HepG2 (cell line): Measurements from ENCODE around the gene CDSN. TPM values are rescaled to one million over a fixed set of nuclear protein-coding genes. Genes with fewer than 3 reads are reported as not detected.
A peak's percentile ranks its signal among the peaks of the same experiment; 100 is the strongest.

Experiments
- ATAC-seq: fragments of 200-7000 bp; cut with Tn5 transposase; 3 replicates; pipeline ENCODE4 v1.9.1; 2020; ENCODE audit warnings: mild to moderate bottlenecking, moderate library complexity
- BruUV-seq: library from RNA; stranded (reverse); fragments of 400-500 nt; replicated peaks from 2 replicates; lab custom pipeline; 2021; lab: Mats Ljungman, UMichigan
- CTCF ChIA-PET: fragments of 300-600 bp; formaldehyde crosslinking; extraction: SDS; loops from one replicate; lab custom pipeline; 2021; ENCODE audit warnings: low total read pairs, inconsistent platforms, low intra/inter-chr PET ratio; lab: Yijun Ruan, JAX
- POLR2A ChIA-PET: fragments of 350-600 bp; sonication (Branson Sonifier 250); formaldehyde crosslinking; loops from one replicate; lab custom pipeline; 2020; ENCODE audit warnings: antibody characterized with exemption, inconsistent platforms; lab: Yijun Ruan, JAX
- DNase-seq: peaks from one replicate; pipeline ENCODE4 v3.0.0-alpha.2; 2015; ENCODE audit warnings: low spot score
- FAIRE-seq: peaks from 3 replicates; lab custom pipeline; 2011; peaks lifted over from hg19 to GRCh38; lab: Jason Lieb, UNC
- H2AFZ ChIP-seq: one replicate; pipeline ENCODE4 v1.6.1; 2011; ENCODE audit warnings: low read length, inconsistent platforms
- H3K27ac ChIP-seq: fragments of 300-600 bp; 3 replicates; pipeline ENCODE4 v1.8.0; 2011; ENCODE audit warnings: mixed run types, mild to moderate bottlenecking, mixed read lengths, low read length, inconsistent platforms; ENCODE audit not compliant: insufficient read depth; ENCODE audit errors: extremely low read length
- H3K27me3 ChIP-seq, 2 experiments: fragments of 200-600 bp in 1 of 2; 2 replicates in 1 of 2; 3 replicates in 1 of 2; pipeline versions ENCODE4 v1.6.0 to v1.8.0; 2011; ENCODE audit warnings: low read length in 2 of 2, mild to moderate bottlenecking in 2 of 2, moderate library complexity in 2 of 2, inconsistent platforms in 1 of 2; ENCODE audit not compliant: insufficient read depth in 2 of 2, control insufficient read depth in 1 of 2
- H3K36me3 ChIP-seq, 2 experiments: fragments of 200-600 bp in 1 of 2; replicated peaks in 1 of 2; 2 replicates in 1 of 2; 3 replicates in 1 of 2; pipeline versions ENCODE4 v1.5.1 to v1.8.0; 2011; ENCODE audit warnings: low read length in 2 of 2, inconsistent platforms in 1 of 2; ENCODE audit not compliant: insufficient read depth in 2 of 2, control insufficient read depth in 1 of 2
- H3K4me1 ChIP-seq: 2 replicates; pipeline ENCODE4 v1.5.1; 2012; ENCODE audit warnings: low read length, inconsistent platforms; ENCODE audit not compliant: insufficient read depth
- H3K4me2 ChIP-seq: 2 replicates; pipeline ENCODE4 v1.6.0; 2011; ENCODE audit warnings: low read depth, low read length, inconsistent platforms
- H3K4me3 ChIP-seq, 3 experiments: fragments of 200-600 bp in 1 of 3; sonication (generic), shearing (Covaris generic) in 1 of 3; replicated peaks in 1 of 3; 2 replicates each; pipeline ENCODE4 v1.5.1; 2011 to 2016; ENCODE audit warnings: low read length in 3 of 3, inconsistent platforms in 2 of 3, low read depth in 2 of 3, mild to moderate bottlenecking in 2 of 3, control low read depth in 1 of 3, mixed read lengths in 1 of 3; ENCODE audit not compliant: insufficient read depth in 1 of 3
- H3K79me2 ChIP-seq: one replicate; pipeline ENCODE4 v1.6.1; 2011; ENCODE audit warnings: low read length, inconsistent platforms; ENCODE audit not compliant: insufficient read depth
- H3K9ac ChIP-seq: 2 replicates; pipeline ENCODE4 v1.6.0; 2011; ENCODE audit warnings: mild to moderate bottlenecking, low read depth, low read length, inconsistent platforms; ENCODE audit not compliant: insufficient read depth
- H3K9me3 ChIP-seq: 2 replicates; pipeline ENCODE4 v1.5.1; 2012; ENCODE audit warnings: mild to moderate bottlenecking, low read length
- H4K20me1 ChIP-seq: 2 replicates; pipeline ENCODE4 v1.6.0; 2011; ENCODE audit warnings: inconsistent platforms, mild to moderate bottlenecking, low read length, moderate library complexity; ENCODE audit not compliant: insufficient read depth
- CCDC6 ChIP-seq: sonication (generic); formaldehyde crosslinking; IDR thresholded peaks from 2 replicates; pipeline ENCODE4 v1.8.1; 2022; ENCODE audit warnings: mild to moderate bottlenecking, missing genetic modification reagents, moderate library complexity
- CENPX ChIP-seq: sonication (generic); formaldehyde crosslinking; IDR thresholded peaks from 2 replicates; pipeline ENCODE4 v1.9.0; 2021; ENCODE audit warnings: mild to moderate bottlenecking, missing genetic modification reagents, moderate library complexity
- FOXM1 ChIP-seq: sonication (generic); formaldehyde crosslinking; IDR thresholded peaks from 2 replicates; pipeline ENCODE4 v1.5.0; 2020; ENCODE audit warnings: missing genetic modification reagents
- GFI1 ChIP-seq: sonication (generic); formaldehyde crosslinking; IDR thresholded peaks from 2 replicates; pipeline ENCODE4 v1.5.0; 2020; ENCODE audit warnings: missing genetic modification reagents, mild to moderate bottlenecking, borderline replicate concordance
- JUND ChIP-seq: sonication (generic); formaldehyde crosslinking; IDR thresholded peaks from 2 replicates; pipeline ENCODE4 v1.8.0; 2022; ENCODE audit warnings: mild to moderate bottlenecking, missing genetic modification reagents
- PHB2 ChIP-seq: fragments of 450-650 bp; IDR thresholded peaks from 2 replicates; pipeline ENCODE4 v1.6.1; 2018; ENCODE audit not compliant: partially characterized antibody
- SCMH1 ChIP-seq: sonication (generic); formaldehyde crosslinking; IDR thresholded peaks from 2 replicates; pipeline ENCODE4 v1.9.0; 2021; ENCODE audit warnings: missing genetic modification reagents, mild to moderate bottlenecking, borderline replicate concordance
- SKIL ChIP-seq: sonication (generic); formaldehyde crosslinking; IDR thresholded peaks from 2 replicates; pipeline ENCODE4 v1.8.0; 2022; ENCODE audit warnings: missing genetic modification reagents, mild to moderate bottlenecking, moderate library complexity, borderline replicate concordance
- ZFP41 ChIP-seq: sonication (generic); formaldehyde crosslinking; IDR thresholded peaks from 2 replicates; pipeline ENCODE4 v1.4.0; 2020; ENCODE audit warnings: mild to moderate bottlenecking, missing genetic modification reagents, borderline replicate concordance
- ZFP82 ChIP-seq: sonication (generic); formaldehyde crosslinking; IDR thresholded peaks from 2 replicates; pipeline ENCODE4 v1.5.1; 2020; ENCODE audit warnings: mild to moderate bottlenecking, missing genetic modification reagents, borderline replicate concordance
- ZHX1 ChIP-seq: sonication (generic); formaldehyde crosslinking; IDR thresholded peaks from 2 replicates; pipeline ENCODE4 v1.8.1; 2022; ENCODE audit warnings: low read depth, mild to moderate bottlenecking, missing genetic modification reagents
- ZNF280D ChIP-seq: sonication (generic); formaldehyde crosslinking; IDR thresholded peaks from 2 replicates; pipeline ENCODE4 v1.5.1; 2020; ENCODE audit warnings: mild to moderate bottlenecking, missing genetic modification reagents
- ZNF512 ChIP-seq: sonication (generic); formaldehyde crosslinking; IDR thresholded peaks from 2 replicates; pipeline ENCODE4 v1.4.0; 2020; ENCODE audit warnings: mild to moderate bottlenecking, missing genetic modification reagents
- ZNF841 ChIP-seq: sonication (generic); formaldehyde crosslinking; IDR thresholded peaks from 2 replicates; pipeline ENCODE4 v1.8.1; 2023; ENCODE audit warnings: missing genetic modification reagents, borderline replicate concordance
- WGBS: methylation state at CpG from one replicate; pipeline ENCODE4 v1.1.6; 2017; ENCODE audit warnings: low lambda C conversion rate; 5-methylcytosine and 5-hydroxymethylcytosine counted together
- in situ Hi-C: cut with HindIII; loops from 2 replicates; pipeline ENCODE4 v1.10.0; 2017; ENCODE audit warnings: low pct_unique_long_range_greater_than_20kb; ENCODE audit not compliant: extremely low pct_ligation_motif_present
- intact Hi-C: fragments of 100-400 bp; cut with micrococcal nuclease; formaldehyde crosslinking; loops from one replicate; pipeline ENCODE4 v1.10.0; 2022; ENCODE audit not compliant: unreplicated experiment
- polyA plus RNA-seq, 8 experiments: library from polyadenylated mRNA; depleted of rRNA in 3 of 8; stranded (reverse) in 7 of 8; unstranded in 1 of 8; fragments of >200 nt; fragmentation: Illumina TruSeq in 4 of 8; extraction: Trizol in 4 of 8; gene quantifications; 2 replicates each; pipeline versions ENCODE4 v1.2.1 to v1.2.3, GENCODE V29; 2011 to 2016; ENCODE audit warnings: low read depth in 4 of 8, missing spikeins in 1 of 8, mixed read lengths in 1 of 8; ENCODE audit not compliant: insufficient read depth in 1 of 8
- total RNA-seq, 5 experiments: library from RNA; depleted of rRNA; stranded (reverse); fragments of >200 nt; fragmentation: Illumina TruSeq; extraction: Trizol; gene quantifications; 2 replicates each; pipeline ENCODE4 v1.2.3, GENCODE V29; 2016; ENCODE audit warnings: low read depth in 1 of 5

The CDSN gene
- total and polyA plus RNA-seq, 2 of the 13 experiments (the other 11 are each of a cell fraction or from before 2014, with no cell fraction given) = not detected

- Histone ChIP-seq H3K4me2 (peak within 1 kb of the TSS; percentile 98), H2AFZ (no peak within 1 kb of the TSS), H3K4me1 (peaks cover 7% of the 10 kb centered on the region)
- TF ChIP-seq GFI1 (no peak), FOXM1 (no peak), ZNF841 (no peak), CENPX (no peak), PHB2 (no peak), ZFP41 (no peak), ZNF280D (CRISPR knock-in tag) (no peak), SCMH1 (CRISPR knock-in tag) (no peak), ZNF512 (no peak), SKIL (CRISPR knock-in tag) (no peak), JUND (CRISPR knock-in tag) (no peak), CCDC6 (CRISPR knock-in tag) (no peak), ZFP82 (CRISPR knock-in tag) (no peak), ZHX1 (no peak)
Measured at GRCh38 chr6:31138982-31139381, 18.7 kb upstream of the CDSN start, which contains the start of gene PSORS1C2. TSS of gene PSORS1C2 (minus strand) at chr6:31139066. CDS start at chr6:31139026, 40 bp downstream.

More at GRCh38 chr6:31138982-31139381, 18.7 kb upstream of the CDSN start, which contains the start of gene PSORS1C2:
- Histone ChIP-seq H3K4me3 (peak within 1 kb of the TSS in 1 of 3 experiments; percentile 55; a peak in 2 of 6 replicates), H3K9ac (no peak within 1 kb of the TSS; the same call in 1 of the 2 replicates), H4K20me1 (no peaks in the 10 kb centered on the region), H3K27me3 (0 out of 5 replicates have a peak, but pooled peaks cover 0 to 4% of the 10 kb centered on the region in 2 experiments), H3K36me3 (peaks cover 0 to 7% of the 10 kb centered on the region in 2 experiments; a peak in 1 of 5 replicates), H3K27ac (no peak within 1 kb of the TSS), H3K9me3 (no peaks in the 10 kb centered on the region), H3K79me2 (no peaks in the 10 kb centered on the region)
- WGBS = 86% methylated on average over 3 of the region's 4 CpGs
- ChIA-PET CTCF (interaction anchor here (2.8 to 3.9 kb wide), 2 partner anchors 54 to 228 kb away, joined by 16 to 110 read pairs; no protein-coding TSS in a partner anchor), POLR2A (no interaction called here)
- DNase-seq (no peak), FAIRE-seq (no peak), ATAC-seq (no peak)
- no TSS peak for BruUV-seq
- intact Hi-C loops = no loop called here
- in situ Hi-C loops = loop anchor here (5.0 kb wide), 2 partner anchors 53 to 228 kb away; no protein-coding TSS in a partner anchor
